ENCODE data around the gene BCL10.
A peak's percentile ranks its signal among the peaks of the same experiment; 100 is the strongest.

The BCL10 gene

GRCh38 chr1:85276215-85276977 is at the start of gene BCL10:
BCL10 (minus strand) TSS chr1:85276632; CDS start chr1:85276352, 280 bp downstream.
- DNase-seq (ENCODE audit: low read depth, low spot score): peak; percentile 82
- ChIA-PET CTCF (interaction anchor here (1.0 to 10.5 kb wide), 8 partner anchors 8 to 417 kb away, joined by 3 to 146 read pairs (median 4); partner anchors contain the start of gene C1orf52), POLR2A (interaction anchor here (0.7 to 2.7 kb wide), 10 partner anchors 15 to 407 kb away, joined by 3 to 15 read pairs (median 5); partner anchors contain the start of genes C1orf52 and CCN1)
- TF ChIP-seq, protein P1, sequence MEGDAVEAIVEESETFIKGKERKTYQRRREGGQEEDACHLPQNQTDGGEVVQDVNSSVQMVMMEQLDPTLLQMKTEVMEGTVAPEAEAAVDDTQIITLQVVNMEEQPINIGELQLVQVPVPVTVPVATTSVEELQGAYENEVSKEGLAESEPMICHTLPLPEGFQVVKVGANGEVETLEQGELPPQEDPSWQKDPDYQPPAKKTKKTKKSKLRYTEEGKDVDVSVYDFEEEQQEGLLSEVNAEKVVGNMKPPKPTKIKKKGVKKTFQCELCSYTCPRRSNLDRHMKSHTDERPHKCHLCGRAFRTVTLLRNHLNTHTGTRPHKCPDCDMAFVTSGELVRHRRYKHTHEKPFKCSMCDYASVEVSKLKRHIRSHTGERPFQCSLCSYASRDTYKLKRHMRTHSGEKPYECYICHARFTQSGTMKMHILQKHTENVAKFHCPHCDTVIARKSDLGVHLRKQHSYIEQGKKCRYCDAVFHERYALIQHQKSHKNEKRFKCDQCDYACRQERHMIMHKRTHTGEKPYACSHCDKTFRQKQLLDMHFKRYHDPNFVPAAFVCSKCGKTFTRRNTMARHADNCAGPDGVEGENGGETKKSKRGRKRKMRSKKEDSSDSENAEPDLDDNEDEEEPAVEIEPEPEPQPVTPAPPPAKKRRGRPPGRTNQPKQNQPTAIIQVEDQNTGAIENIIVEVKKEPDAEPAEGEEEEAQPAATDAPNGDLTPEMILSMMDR (IDR thresholded peaks at IDR 0.05; ENCODE audit: insufficient read depth, low read length, missing control alignments): no peak
- H3K4me3 ChIP-seq (ENCODE audit: low read depth, low read length): peak within 1 kb of the TSS; percentile 94

DNA sequence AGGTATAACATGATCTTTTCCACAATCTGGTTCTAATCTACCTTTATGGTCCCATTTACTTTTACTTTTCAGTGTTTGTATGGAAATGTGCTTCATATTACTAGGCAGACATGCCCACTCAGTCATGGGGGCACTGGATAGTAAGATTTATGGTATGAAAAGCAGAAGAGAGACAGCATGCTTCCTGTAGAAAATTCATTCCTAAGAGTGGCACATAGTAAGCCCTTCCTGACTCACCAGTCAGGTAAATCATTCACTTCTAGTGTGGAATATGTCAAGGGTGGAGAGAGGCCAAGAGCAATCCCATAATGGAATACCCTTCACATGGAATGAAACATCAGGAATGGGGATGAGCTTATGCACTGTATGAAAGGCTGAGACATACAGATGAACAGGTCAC is 49.5 kb upstream of the BCL10 start:
- no peak for DNase-seq (ENCODE audit: low read depth, low spot score)
- TF ChIP-seq, protein P1 (IDR thresholded peaks at IDR 0.05; ENCODE audit: insufficient read depth, low read length, missing control alignments): no peak
- CTCF ChIA-PET: no interaction called here

DNA sequence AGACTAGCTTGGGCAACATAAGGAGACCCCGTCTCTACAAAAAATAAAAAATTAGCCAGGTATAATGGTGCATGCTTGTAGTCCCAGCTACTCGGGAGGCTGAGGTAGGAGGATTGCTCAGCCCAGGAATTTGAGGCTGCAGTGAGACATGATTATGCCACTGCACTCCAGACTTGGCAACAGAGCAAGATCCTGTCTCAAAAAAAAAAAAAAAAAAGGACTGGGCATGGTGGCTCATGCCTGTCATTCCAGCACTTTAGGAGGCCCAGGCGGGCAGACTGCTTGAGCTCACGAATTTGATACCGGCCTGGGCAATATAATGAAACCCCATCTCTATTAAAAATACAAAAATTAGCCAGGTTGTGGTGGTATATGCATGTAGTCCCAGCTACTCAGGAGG is 47.3 kb upstream of the BCL10 start:
- H3K4me3 ChIP-seq (ENCODE audit: low read depth, low read length): no peak overlapping the region
- CTCF ChIA-PET: interaction anchor here (0.9 to 1.8 kb wide), 3 partner anchors 15 to 47 kb away, joined by 3 to 5 read pairs (median 3); partner anchors contain the start of gene BCL10
- POLR2A ChIA-PET: no interaction called here
- no peak for DNase-seq (ENCODE audit: low read depth, low spot score)
- TF ChIP-seq, protein P1 (IDR thresholded peaks at IDR 0.05; ENCODE audit: insufficient read depth, low read length, missing control alignments): no peak

More for the DNA sequence above, 49.5 kb upstream of the BCL10 start:
- POLR2A ChIA-PET: no interaction called here
- H3K4me3 ChIP-seq (ENCODE audit: low read depth, low read length): no peak overlapping the region

- ChIA-PET CTCF (interaction anchor here (0.9 to 1.8 kb wide), 2 partner anchors 15 to 46 kb away, joined by 3 to 5 read pairs; partner anchors contain the start of gene BCL10), POLR2A (no interaction called here)
- DNase-seq (ENCODE audit: low read depth, low spot score): no peak
- TF ChIP-seq, protein P1 (IDR thresholded peaks at IDR 0.05; ENCODE audit: insufficient read depth, low read length, missing control alignments): no peak
- H3K4me3 ChIP-seq (ENCODE audit: low read depth, low read length): no peak overlapping the region
Measured at GRCh38 chr1:85322655-85323054, 46.2 kb upstream of the BCL10 start.

DNA sequence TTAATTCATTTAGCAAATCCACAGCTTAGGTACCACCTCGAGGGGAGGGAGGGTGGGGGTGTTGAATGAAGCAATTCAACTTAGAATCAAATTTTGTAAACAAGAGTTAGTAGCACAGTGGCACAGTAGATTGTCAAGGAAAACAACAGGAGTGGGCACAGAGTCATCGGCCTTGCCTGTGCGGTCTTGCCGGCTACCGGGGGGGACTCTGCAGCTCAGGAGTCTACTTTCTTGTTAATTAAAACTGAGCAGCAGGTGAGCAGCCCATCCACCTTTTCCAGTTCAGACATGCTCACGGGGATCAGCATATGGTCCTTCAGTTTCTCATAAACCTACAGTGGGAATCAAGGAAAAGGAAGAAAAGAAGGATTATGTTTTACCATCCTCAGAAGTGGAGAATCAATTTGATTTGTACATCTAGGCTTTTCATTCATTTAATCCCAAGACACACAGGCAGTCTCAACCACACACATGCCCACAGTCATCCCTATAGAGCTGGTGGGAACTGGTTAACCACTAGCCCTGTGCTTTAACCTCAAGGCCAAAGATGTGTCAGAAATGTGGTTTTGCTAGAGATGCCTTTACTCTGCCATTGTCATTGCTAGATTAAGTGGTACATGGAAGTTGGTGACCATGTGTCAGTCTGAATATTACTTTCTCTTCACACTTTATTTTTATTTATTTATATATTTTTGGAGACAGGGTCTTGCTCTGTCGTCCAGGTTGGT is 45.0 kb upstream of the BCL10 start:
- TF ChIP-seq, protein P1 (IDR thresholded peaks at IDR 0.05; ENCODE audit: insufficient read depth, low read length, missing control alignments): no peak
- DNase-seq (ENCODE audit: low read depth, low spot score): no peak
- CTCF ChIA-PET: interaction anchor here (0.7 to 1.7 kb wide), 2 partner anchors 9 to 12 kb away, joined by 3 to 4 read pairs; no protein-coding TSS in a partner anchor
- no peak overlapping the region for H3K4me3 ChIP-seq (ENCODE audit: low read depth, low read length)
- POLR2A ChIA-PET: interaction anchor here (0.5 to 2.3 kb wide), 8 partner anchors 9 to 1165 kb away, joined by 3 to 14 read pairs (median 4); partner anchors contain the start of gene CCN1

Measured in AG04449 (cell line).